ENCODE measurements around the gene DIPK2B.

The DIPK2B gene

GRCh38 chrX:45191383-45191782, 9.3 kb downstream of the DIPK2B start:
- no peak for TF ChIP-seq POLR2AphosphoS5 (IDR thresholded peaks at IDR 0.05; ENCODE audit: low read depth, low read length)
- no peak for TF ChIP-seq FOXP2 (optimal IDR thresholded peaks at IDR 0.05; ENCODE audit: borderline replicate concordance, extremely low read depth, extremely low read length, insufficient read depth)
- no peak for TF ChIP-seq TAF1 (IDR thresholded peaks at IDR 0.05; ENCODE audit: borderline replicate concordance, insufficient read depth, low read length)
- TF ChIP-seq, protein P1, sequence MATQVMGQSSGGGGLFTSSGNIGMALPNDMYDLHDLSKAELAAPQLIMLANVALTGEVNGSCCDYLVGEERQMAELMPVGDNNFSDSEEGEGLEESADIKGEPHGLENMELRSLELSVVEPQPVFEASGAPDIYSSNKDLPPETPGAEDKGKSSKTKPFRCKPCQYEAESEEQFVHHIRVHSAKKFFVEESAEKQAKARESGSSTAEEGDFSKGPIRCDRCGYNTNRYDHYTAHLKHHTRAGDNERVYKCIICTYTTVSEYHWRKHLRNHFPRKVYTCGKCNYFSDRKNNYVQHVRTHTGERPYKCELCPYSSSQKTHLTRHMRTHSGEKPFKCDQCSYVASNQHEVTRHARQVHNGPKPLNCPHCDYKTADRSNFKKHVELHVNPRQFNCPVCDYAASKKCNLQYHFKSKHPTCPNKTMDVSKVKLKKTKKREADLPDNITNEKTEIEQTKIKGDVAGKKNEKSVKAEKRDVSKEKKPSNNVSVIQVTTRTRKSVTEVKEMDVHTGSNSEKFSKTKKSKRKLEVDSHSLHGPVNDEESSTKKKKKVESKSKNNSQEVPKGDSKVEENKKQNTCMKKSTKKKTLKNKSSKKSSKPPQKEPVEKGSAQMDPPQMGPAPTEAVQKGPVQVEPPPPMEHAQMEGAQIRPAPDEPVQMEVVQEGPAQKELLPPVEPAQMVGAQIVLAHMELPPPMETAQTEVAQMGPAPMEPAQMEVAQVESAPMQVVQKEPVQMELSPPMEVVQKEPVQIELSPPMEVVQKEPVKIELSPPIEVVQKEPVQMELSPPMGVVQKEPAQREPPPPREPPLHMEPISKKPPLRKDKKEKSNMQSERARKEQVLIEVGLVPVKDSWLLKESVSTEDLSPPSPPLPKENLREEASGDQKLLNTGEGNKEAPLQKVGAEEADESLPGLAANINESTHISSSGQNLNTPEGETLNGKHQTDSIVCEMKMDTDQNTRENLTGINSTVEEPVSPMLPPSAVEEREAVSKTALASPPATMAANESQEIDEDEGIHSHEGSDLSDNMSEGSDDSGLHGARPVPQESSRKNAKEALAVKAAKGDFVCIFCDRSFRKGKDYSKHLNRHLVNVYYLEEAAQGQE (IDR thresholded peaks at IDR 0.05; ENCODE audit: insufficient read depth in 1 of 2, low read depth in 2 of 2, low read length in 2 of 2) = no peak
- TF ChIP-seq SIN3A (IDR thresholded peaks at IDR 0.05; ENCODE audit: borderline replicate concordance, insufficient read depth, low read length) = no peak

DNA sequence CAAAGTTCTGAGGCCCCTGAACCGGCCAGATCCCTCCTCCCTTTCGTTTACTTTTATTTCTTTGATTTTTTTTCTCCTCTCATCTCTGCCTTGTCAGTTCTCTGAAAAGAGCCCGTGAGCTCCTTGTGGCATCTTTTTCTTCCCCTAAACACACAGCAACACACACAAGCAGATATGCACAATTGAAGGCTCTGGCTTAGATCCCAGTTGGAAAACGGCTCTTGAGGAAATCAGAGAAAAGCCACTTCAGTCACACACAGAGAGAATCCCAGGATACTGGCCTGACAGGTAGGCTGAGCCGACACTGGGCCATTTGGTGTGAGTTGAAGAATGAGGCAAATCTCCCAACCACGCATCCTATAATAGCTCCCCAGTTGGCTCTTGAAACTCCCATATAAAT, 12.9 kb downstream of the DIPK2B start:
- TF ChIP-seq TAF1 (IDR thresholded peaks at IDR 0.05; ENCODE audit: borderline replicate concordance, insufficient read depth, low read length) (no peak), FOXP2 (optimal IDR thresholded peaks at IDR 0.05; ENCODE audit: borderline replicate concordance, extremely low read depth, extremely low read length, insufficient read depth) (no peak), POLR2AphosphoS5 (IDR thresholded peaks at IDR 0.05; ENCODE audit: low read depth, low read length) (no peak), SIN3A (IDR thresholded peaks at IDR 0.05; ENCODE audit: borderline replicate concordance, insufficient read depth, low read length) (no peak)
- TF ChIP-seq, protein P1 (IDR thresholded peaks at IDR 0.05; ENCODE audit: insufficient read depth in 1 of 2, low read depth in 2 of 2, low read length in 2 of 2) = no peak

DNA sequence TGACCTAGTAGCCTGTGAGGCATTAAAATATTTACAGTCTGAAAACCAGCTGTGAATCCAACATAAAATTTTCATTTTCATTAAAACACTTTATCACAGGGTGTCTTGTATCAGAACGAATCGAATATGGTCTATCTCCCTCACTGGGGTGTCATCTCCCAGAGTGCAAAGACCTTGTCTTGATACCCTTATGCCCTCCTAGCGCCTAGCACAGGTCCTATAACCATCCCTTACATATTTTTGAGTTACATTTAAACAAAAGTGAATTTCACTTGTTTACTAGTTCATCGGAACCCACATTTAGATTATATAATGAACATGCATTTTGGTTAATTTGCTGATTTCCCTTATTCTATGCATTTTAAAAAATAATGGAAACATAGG, 14.0 kb downstream of the DIPK2B start:
- no peak for TF ChIP-seq FOXP2 (optimal IDR thresholded peaks at IDR 0.05; ENCODE audit: borderline replicate concordance, extremely low read depth, extremely low read length, insufficient read depth)
- TF ChIP-seq, protein P1 (IDR thresholded peaks at IDR 0.05; ENCODE audit: insufficient read depth in 1 of 2, low read depth in 2 of 2, low read length in 2 of 2) = no peak
- TF ChIP-seq TAF1 (IDR thresholded peaks at IDR 0.05; ENCODE audit: borderline replicate concordance, insufficient read depth, low read length) = no peak
- TF ChIP-seq SIN3A (IDR thresholded peaks at IDR 0.05; ENCODE audit: borderline replicate concordance, insufficient read depth, low read length) = no peak
- TF ChIP-seq POLR2AphosphoS5 (IDR thresholded peaks at IDR 0.05; ENCODE audit: low read depth, low read length) = no peak

DNA sequence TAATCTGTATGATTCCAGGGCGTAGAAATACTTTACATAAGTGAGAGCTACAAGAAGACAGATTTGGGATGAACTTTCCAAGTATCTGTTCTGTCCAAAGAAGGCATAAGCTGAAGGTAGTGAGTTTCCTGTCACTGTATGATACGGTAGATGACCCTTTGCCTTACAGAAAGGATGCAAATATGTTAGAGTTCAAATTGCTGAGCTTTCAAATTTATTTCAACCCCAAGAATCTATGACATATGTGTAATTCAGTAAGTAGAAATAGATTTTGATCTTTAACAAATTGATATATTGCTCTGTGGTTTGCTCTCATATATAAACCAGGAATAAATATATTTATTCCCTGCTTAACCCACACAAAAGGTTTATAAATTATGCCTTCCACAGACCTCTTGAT, 16.5 kb downstream of the DIPK2B start:
- TF ChIP-seq TAF1 (IDR thresholded peaks at IDR 0.05; ENCODE audit: borderline replicate concordance, insufficient read depth, low read length) (no peak), FOXP2 (optimal IDR thresholded peaks at IDR 0.05; ENCODE audit: borderline replicate concordance, extremely low read depth, extremely low read length, insufficient read depth) (no peak), SIN3A (IDR thresholded peaks at IDR 0.05; ENCODE audit: borderline replicate concordance, insufficient read depth, low read length) (no peak), POLR2AphosphoS5 (IDR thresholded peaks at IDR 0.05; ENCODE audit: low read depth, low read length) (no peak)
- TF ChIP-seq, protein P1 (IDR thresholded peaks at IDR 0.05; ENCODE audit: insufficient read depth in 1 of 2, low read depth in 2 of 2, low read length in 2 of 2) = no peak

DNA sequence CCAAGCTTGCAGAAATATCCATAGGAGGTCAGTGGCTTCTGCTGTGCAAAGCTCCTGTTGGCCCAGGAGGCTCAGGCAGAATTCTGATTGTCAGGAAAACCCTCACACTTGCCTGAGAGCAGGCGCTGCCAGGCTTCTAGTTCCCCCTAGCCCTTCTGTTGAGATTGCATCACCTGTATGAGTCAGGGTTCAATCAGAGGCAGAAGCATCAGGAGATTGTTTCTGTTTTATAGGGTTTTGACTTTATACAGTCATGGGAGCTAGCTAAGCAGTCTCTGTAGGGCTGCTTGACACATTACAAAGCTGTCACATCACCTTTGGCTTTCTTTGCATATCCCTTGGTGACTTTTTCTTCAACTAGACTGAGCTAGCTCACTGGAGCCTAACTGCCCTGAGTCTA, 27.8 kb downstream of the DIPK2B start:
- no peak for TF ChIP-seq FOXP2 (optimal IDR thresholded peaks at IDR 0.05; ENCODE audit: borderline replicate concordance, extremely low read depth, extremely low read length, insufficient read depth)

Data from PFSK-1 (cell line).